GM19372 (cell line): Measurements from ENCODE around the gene DCLRE1B.
"Not testable (repeated sequence)": the region's sequence is repeated elsewhere in the genome, so short reads cannot be mapped to it uniquely, and the experiment has no call there.

Experiments
- ATAC-seq: cut with Tn5 transposase; IDR thresholded peaks from one replicate; pipeline ENCODE4 v1.9.1; 2021; ENCODE audit warnings: mild to moderate bottlenecking, low read depth, moderate library complexity; ENCODE audit not compliant: unreplicated experiment

The DCLRE1B gene

DNA sequence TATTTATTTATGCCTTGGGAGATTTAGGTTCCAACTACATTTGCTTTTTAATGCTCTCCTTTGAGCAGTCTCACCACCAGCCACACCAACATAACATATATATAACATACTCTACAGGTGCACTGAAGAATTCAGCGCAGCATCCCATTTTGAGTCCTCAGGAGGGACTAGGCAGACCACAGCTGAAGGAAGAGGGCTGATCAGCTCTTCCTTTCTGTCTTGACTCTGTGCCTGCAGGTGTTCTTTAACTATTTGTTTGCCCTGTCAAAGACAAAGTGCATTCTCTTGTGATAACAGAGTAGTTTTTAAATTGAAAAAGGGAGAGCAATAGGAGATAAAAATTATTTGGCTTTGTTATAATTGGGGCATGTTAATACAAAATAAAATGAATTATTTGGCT, 41.0 kb downstream of the DCLRE1B start:
- ATAC-seq: no peak

DNA sequence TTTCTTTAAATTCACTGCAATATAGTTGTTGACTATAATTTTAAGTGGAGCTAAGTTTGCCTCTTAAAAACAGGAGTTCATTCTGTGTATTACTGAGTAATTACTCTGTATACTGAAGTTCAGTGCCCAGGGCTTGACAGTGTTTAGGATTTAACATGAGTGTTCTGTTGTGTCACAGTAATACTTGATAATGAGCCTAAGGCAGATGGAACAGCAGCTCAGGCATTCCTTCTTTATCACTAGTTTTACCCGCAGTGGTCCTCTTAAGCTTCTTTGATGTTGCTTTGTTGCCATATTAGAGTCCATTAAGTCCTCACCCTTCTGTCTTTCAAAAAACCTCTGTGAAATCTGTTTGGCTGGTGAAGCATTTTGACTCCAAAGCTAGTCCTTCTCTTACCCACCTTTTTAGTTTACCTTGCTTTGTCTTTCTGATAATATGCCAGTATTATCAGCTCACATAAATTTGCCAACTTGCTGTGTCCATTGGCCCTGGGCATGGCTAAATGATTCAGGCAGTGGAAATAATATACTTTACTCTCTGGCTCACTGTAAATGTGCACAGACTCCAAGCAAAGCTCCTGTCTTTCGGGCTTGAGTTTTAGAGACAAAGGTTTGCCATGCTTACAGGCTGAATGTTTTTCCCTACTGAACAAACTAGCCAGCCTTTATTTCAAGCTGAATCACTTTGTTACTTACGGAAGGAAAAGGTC, 41.7 kb downstream of the DCLRE1B start:
- ATAC-seq: no peak

DNA sequence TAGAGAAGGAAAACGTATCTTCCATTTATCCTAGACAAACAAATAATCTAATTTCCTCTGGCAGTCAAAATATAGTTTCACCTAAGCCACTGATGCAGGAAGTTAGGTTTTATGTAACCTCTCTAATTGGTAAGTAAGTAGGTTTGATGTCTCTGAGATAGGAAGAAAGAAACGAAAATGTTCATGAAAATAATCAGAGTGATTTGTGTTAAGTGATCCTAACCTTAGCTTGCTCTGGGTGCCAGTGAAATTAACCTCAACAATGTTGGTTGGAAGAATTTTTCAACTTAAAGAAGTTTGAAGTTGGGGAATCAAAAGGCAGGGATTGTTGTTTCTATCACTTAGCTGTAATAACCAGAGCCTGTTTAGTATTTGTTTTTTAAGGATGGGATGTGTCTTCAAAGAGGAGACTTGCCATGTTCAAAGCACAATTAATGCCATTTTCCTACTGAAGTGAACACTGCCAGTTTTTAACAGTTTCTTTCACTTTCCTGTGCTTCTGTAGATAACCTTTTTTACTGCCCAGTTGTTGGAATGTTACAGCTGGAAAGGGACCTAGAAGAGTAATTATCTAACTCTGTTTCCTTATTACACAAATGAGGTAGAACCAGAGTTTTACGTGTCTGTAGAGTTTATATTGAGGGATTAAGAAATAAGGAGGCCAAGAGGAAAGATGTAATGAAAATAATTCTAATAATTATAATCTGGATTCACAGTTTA, 42.4 kb downstream of the DCLRE1B start:
- no peak for ATAC-seq

DNA sequence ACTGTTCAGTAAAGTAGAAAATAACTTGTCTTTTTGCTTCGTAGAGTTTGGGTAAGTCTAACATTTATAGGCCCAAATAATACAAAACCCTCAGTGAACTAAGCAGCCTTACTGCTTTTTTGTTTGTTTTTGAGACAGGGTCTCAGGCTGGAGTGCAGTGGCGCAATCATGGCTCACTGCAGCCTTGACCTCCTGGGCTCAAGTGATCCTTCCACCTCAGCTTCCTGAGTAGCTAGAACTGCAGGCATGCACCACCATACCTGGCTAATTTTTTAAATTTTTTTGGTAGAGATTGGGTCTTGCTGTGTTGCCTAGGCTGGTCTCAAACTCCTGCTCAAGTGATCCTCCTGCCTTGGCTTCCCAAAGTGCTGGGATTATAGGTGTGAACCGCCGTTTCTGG, 43.0 kb downstream of the DCLRE1B start:
- not testable (repeated sequence) for ATAC-seq

DNA sequence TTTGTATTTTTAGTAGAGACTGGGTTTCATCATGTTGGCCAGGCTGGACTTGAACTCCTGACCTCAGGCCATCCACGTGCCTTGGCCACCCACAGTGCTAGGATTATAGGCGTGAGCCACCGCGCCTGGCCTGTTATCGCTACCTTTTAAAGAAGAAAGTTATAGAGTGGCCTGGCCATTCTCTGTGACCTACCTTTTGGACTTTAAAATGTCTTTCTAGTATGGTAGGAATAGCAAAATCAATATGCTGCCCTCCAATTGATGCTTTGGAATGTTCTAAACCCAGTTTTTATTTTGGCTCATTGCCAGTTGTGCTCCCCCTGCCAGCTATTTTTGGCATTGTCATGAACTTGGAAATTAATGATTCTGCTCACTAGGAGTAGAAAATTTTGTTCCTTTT, 43.9 kb downstream of the DCLRE1B start:
- no peak for ATAC-seq

DNA sequence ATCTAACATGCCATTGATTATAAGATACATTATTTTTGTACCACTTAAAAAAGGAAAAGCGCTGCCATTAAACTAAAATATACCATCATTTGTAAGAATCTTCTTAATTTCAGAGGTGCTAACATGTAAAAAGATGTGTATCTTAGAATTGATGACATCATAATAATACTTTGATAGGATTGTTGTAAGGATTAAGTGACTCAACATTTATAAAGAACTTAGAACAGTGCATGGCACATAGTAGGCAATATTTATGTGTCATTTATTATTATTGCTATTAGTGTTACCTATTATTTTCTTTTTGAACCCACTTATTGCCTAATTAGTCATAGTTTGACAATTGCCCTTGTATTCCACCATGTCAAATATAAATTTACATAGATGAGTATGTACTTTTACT, 45.8 kb downstream of the DCLRE1B start:
- no peak for ATAC-seq

DNA sequence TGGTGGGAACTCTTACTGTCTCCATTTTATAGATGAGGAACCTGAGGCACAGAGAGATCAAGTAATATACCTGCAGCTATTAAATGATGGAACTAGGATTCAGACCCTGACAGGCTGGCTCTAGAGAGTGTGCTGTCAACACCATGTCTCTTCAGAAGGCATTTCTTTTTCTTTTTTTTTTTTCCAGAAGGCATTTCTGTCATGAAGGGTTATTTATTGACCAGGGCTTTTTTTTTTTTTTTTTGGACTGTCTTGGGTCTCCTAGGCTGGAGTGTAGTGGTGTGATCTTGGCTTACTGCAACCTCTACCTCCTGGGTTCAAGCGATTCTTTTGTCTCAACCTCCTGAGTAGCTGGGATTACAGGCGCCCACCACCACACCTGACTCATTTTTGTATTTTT, 46.6 kb downstream of the DCLRE1B start:
- no peak for ATAC-seq

DNA sequence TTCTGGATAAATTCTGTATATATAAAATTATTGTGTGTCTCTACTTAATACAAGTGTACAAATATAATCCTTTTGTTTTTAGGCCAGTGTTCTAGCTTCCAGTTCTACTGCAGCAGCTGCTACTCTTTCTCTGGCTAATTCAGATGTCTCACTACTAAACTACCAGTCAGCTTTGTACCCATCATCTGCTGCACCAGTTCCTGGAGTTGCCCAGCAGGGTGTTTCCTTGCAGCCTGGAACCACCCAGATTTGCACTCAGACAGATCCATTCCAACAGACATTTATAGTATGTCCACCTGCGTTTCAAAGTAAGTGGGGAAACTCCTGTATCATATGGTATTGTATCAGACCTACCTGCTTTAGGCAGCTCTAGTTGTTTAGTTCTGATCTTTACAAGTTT, 52.9 kb downstream of the DCLRE1B start:
- ATAC-seq: no peak

DNA sequence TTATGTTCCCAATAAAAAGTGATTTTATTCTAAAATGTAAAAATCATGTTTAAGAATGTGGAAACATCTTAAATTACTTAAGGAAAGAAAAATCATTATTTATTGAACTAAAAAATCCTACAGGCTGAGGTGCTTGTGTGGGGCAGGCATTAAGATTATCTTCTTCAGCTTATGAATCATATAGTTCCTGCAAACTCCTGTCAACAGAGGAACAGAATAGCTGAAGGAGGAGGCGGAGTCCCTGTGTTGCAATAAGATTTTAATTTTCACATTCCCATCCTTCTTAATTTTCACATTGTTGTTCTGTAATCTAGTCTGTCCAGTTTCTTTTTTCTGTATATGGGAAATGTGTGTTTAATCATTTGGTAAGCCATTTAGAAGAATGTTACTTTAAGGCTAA, 53.6 kb downstream of the DCLRE1B start:
- no peak for ATAC-seq

DNA sequence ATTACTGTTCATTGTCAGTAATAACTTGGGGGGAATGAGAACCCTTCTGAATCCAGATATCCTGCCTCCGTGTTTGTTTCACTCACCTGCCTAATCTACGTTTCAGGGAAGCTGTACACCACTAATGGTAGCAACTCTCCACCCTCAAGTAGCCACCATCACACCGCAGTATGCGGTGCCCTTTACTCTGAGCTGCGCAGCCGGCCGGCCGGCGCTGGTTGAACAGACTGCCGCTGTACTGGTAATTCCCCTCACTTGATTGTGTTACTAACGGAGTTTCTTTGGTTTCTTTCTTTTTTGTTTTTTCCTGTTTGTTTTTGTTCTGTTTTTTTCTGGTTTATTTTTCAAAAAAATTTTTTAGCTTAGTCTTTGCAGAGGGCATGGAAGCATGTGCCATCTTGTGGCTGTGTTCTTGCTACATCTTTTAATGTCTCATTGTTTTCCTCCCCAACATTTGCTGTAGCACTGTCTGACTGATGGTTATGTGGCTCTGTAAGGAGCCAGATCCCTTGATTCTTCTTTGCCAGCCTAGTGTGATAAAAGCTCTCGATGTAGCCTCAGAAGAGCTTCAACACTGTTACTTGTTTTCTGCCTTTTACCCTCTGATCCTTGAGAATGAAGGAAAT, 58.3 kb downstream of the DCLRE1B start:
- no peak for ATAC-seq
